Gastroesophageal sphincter (tissue), 4 donors: Measurements from ENCODE around the gene TRMU. TPM values are rescaled to one million over a fixed set of nuclear protein-coding genes. Genes with fewer than 3 reads are reported as not detected.

ENCODE experiments used
- ATAC-seq: fragments of 150-250 bp; one replicate; pipeline ENCODE4 v1.9.1; 2016; ENCODE audit warnings: mild to moderate bottlenecking, moderate library complexity
- H3K27ac ChIP-seq, 4 donors: fragments of 200-600 bp; sonication (generic) in 3 of 4; 1 replicate in 3 of 4; 2 replicates in 1 of 4; pipeline ENCODE4 v1.5.1; 2016 to 2019
- H3K27me3 ChIP-seq: fragments of 200-600 bp; sonication (generic); one replicate; pipeline ENCODE4 v1.5.1; 2019
- H3K36me3 ChIP-seq, 2 donors: fragments of 200-600 bp; sonication (generic); one replicate each; pipeline ENCODE4 v1.5.1; 2019; ENCODE audit warnings: control low read depth in 1 of 2
- H3K4me1 ChIP-seq, 3 donors: fragments of 200-600 bp; sonication (generic); 1 replicate in 2 of 3; 2 replicates in 1 of 3; pipeline ENCODE4 v1.5.1; 2016 to 2019; ENCODE audit warnings: control low read depth in 2 of 3
- H3K4me3 ChIP-seq, 2 donors: fragments of 200-600 bp; sonication (generic); one replicate each; pipeline ENCODE4 v1.5.1; 2019; ENCODE audit warnings: mild to moderate bottlenecking in 1 of 2, moderate library complexity in 1 of 2
- H3K9me3 ChIP-seq, 3 donors: fragments of 200-600 bp; sonication (generic); one replicate each; pipeline ENCODE4 v1.5.1; 2017 to 2019; ENCODE audit warnings: control low read depth in 2 of 3
- EP300 ChIP-seq: sonication (generic); formaldehyde crosslinking; IDR thresholded peaks from one replicate; pipeline ENCODE4 v1.6.1; 2017; ENCODE audit warnings: antibody characterized with exemption, mild to moderate bottlenecking
- POLR2A ChIP-seq, 2 donors: fragments of 450-650 bp; IDR thresholded peaks; one replicate each; pipeline ENCODE4 v1.6.1; 2017; ENCODE audit warnings: antibody characterized with exemption in 2 of 2, mild to moderate bottlenecking in 2 of 2, moderate library complexity in 1 of 2
- POLR2AphosphoS5 ChIP-seq: sonication (generic); formaldehyde crosslinking; IDR thresholded peaks from one replicate; pipeline ENCODE4 v1.6.1; 2017; ENCODE audit warnings: antibody characterized with exemption
- WGBS, 2 donors: methylation state at CpG; one replicate each; pipeline ENCODE4 v1.1.5; 2018; ENCODE audit warnings: low coverage in 1 of 2; 5-methylcytosine and 5-hydroxymethylcytosine counted together
- total RNA-seq, 4 donors: library from RNA; depleted of rRNA; stranded (reverse); fragments of >200 nt; gene quantifications; one replicate each; pipeline ENCODE4 v1.1.0, GENCODE V29; 2016
- TF ChIP-seq, protein P1 (sequence below), 4 experiments: fragments of 200-600 bp in 2 of 4; fragments of 450-650 bp in 2 of 4; sonication (generic) in 1 of 4; IDR thresholded peaks; one replicate each; pipeline ENCODE4 v1.5.1; 2017 to 2019; ENCODE audit warnings: antibody characterized with exemption in 4 of 4, mild to moderate bottlenecking in 2 of 4, moderate library complexity in 2 of 4

The TRMU gene
- total RNA-seq, 4 donors from 2014 or later, result 9.9 to 33.8 (median 24.6) TPM

DNA sequence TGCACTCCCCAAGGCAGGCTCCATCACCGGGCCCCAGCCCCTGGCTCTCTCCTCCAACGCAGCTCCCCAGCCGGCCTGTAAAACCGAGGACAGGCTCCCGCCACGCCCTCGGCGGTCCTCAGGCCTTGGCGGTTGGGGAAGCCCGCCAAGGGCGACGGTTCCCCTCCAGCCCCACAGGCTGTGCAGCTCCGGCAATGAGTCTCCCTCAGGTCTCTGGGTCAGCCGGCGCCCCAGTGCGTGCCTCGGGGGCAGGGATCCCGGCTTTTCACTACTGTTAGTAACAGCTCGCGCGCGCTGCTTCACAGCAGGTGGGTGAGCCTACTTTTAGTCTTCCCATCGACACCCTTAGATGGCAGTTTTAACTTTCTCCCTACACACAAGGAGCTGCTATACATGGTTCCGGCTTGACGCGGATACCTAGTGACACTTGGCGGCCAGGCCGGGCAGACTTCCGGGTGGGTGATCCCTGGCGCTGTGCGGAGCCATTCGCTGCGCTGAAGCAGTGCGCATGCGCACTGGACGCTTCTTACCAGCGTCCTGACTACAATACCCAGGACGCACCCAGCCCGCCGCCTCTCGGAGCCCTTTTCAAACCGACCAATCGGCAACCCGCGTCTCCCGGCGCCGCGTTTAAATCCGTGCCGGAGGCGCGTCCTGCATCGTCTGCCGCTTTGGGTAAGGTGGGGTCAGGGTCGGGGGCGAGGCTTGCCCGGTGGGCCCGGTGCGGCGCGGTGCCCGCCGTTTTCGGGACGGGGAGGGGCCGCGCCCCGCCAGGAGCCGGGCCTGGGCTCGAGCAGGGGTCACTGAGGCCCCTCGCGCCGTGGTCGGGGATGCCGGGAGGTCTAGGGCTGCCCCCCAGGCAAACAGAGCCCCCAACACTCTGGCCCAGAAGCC, 39.0 kb upstream of the TRMU start, which contains the start of gene GTSE1:
TSS of gene GTSE1 (plus strand) at position 614 of the 894 bp plus-strand sequence. CDS start 531 bp downstream, outside the sequence.
- peak; percentile 99 for ATAC-seq
- H3K9me3 ChIP-seq, result peaks cover 0 to 9% (median 0%) of the 10 kb centered on the region in 3 donors
- H3K27ac ChIP-seq, result peak within 1 kb of the TSS; percentile 83 to 91 (median 88)
- H3K36me3 ChIP-seq, result peaks cover 0 to 27% of the 10 kb centered on the region in 2 donors
- peak within 1 kb of the TSS; percentile 45 to 64 for H3K4me3 ChIP-seq
- TF ChIP-seq EP300 (no peak), POLR2AphosphoS5 (peak; percentile 83), POLR2A (IDR thresholded peaks at IDR 0.05) (peak; percentile 38 to 42)
- TF ChIP-seq, protein P1, sequence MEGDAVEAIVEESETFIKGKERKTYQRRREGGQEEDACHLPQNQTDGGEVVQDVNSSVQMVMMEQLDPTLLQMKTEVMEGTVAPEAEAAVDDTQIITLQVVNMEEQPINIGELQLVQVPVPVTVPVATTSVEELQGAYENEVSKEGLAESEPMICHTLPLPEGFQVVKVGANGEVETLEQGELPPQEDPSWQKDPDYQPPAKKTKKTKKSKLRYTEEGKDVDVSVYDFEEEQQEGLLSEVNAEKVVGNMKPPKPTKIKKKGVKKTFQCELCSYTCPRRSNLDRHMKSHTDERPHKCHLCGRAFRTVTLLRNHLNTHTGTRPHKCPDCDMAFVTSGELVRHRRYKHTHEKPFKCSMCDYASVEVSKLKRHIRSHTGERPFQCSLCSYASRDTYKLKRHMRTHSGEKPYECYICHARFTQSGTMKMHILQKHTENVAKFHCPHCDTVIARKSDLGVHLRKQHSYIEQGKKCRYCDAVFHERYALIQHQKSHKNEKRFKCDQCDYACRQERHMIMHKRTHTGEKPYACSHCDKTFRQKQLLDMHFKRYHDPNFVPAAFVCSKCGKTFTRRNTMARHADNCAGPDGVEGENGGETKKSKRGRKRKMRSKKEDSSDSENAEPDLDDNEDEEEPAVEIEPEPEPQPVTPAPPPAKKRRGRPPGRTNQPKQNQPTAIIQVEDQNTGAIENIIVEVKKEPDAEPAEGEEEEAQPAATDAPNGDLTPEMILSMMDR (IDR thresholded peaks at IDR 0.05), result peak in 2 of 4 experiments; percentile 0 to 40
- no peaks in the 10 kb centered on the region for H3K27me3 ChIP-seq
- H3K4me1 ChIP-seq, result peaks cover 0 to 25% (median 15%) of the 10 kb centered on the region in 3 donors
- 0 to 3% methylated on average over 10 to 12 of the region's 76 CpGs for WGBS, 2 donors

GRCh38 chr22:46297151-46297812, 38.2 kb upstream of the TRMU start:
- no peaks in the 10 kb centered on the region for H3K27me3 ChIP-seq
- H3K27ac ChIP-seq, result peak overlapping the region in 1 of 4 donors; percentile 89
- peak overlapping the region; percentile 21 to 64 for H3K4me3 ChIP-seq
- H3K36me3 ChIP-seq, result peaks cover 0 to 19% of the 10 kb centered on the region in 2 donors
- no peak for ATAC-seq
- H3K9me3 ChIP-seq, result peaks cover 0 to under 1% (median 0%) of the 10 kb centered on the region in 3 donors
- TF ChIP-seq POLR2A (IDR thresholded peaks at IDR 0.05), result no peak
- TF ChIP-seq, protein P1 (IDR thresholded peaks at IDR 0.05), result no peak
- TF ChIP-seq POLR2AphosphoS5, result no peak
- no peak for TF ChIP-seq EP300
- 14 to 18% methylated on average over 8 of the region's 32 CpGs for WGBS, 2 donors
- H3K4me1 ChIP-seq, result peaks cover 0 to 25% (median 15%) of the 10 kb centered on the region in 3 donors

DNA sequence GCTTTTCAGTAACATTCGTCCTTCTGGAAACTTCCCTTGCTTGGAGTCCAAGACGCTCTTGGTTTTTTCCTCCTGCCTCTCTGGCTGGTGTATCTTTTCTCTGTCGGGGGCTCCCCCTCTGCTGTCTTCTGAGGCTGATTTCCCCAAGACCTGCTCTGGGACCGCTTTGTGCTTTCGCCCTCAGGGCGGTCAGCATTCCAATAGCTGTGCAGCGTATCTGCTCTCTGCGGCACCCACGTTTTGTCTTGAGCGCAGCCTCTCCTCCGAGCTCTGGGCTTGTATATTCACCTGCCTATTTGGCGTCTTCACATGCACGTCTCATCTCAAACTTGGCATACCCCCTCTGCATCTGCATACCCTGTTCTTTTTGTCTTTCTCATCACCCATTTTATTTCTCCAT, 36.4 kb upstream of the TRMU start:
- H3K27me3 ChIP-seq, result no peaks in the 10 kb centered on the region
- 86 to 94% methylated on average over 9 to 10 of the region's 13 CpGs for WGBS, 2 donors
- no peak for ATAC-seq
- no peak overlapping the region for H3K4me3 ChIP-seq
- no peak for TF ChIP-seq POLR2AphosphoS5
- no peak for TF ChIP-seq POLR2A (IDR thresholded peaks at IDR 0.05)
- TF ChIP-seq, protein P1 (IDR thresholded peaks at IDR 0.05), result no peak
- no peak for TF ChIP-seq EP300
- no peaks in the 10 kb centered on the region for H3K9me3 ChIP-seq
- H3K27ac ChIP-seq, result no peak overlapping the region
- peaks cover 0 to under 1% of the 10 kb centered on the region in 2 donors for H3K36me3 ChIP-seq
- H3K4me1 ChIP-seq, result peaks cover 0 to 25% (median 15%) of the 10 kb centered on the region in 3 donors

DNA sequence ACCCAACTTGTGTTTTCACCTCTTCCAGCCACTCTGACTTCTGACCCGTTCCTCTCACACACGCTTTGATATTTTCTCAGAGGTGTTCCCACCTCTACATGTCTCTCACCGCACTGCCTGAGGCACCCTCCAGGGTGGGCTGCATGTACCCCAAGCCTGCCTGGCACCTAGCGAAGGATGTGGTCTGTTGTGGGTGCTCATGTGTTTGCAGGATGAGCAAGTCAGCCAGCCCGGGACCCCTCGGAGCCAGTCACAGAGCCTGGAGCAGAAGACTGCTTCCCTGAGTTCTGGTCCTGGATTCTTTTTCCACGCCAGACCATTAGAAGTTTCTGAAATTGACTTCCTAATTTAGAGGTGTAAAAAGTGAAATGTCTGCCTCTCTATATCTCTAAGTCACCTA, 35.0 kb upstream of the TRMU start:
- Histone ChIP-seq H3K27me3 (no peaks in the 10 kb centered on the region), H3K27ac (no peak overlapping the region), H3K36me3 (no peaks in the 10 kb centered on the region), H3K4me1 (peaks cover 0 to 22% (median 14%) of the 10 kb centered on the region in 3 donors), H3K4me3 (no peak overlapping the region), H3K9me3 (no peaks in the 10 kb centered on the region)
- WGBS, 2 donors, result 83 to 94% methylated on average over 3 to 5 of the region's 7 CpGs
- TF ChIP-seq POLR2AphosphoS5 (no peak), EP300 (no peak)
- TF ChIP-seq, protein P1 (IDR thresholded peaks at IDR 0.05), result no peak
- ATAC-seq, result no peak
